Colon (tissue), 2 donors: ENCODE results near the gene PLK3.
"Not testable (repeated sequence)": the region's sequence is repeated elsewhere in the genome, so short reads cannot be mapped to it uniquely, and the experiment has no call there.

Experiments used
- FAIRE-seq: peaks from 2 replicates; lab custom pipeline; 2012; peaks lifted over from hg19 to GRCh38; lab: Jason Lieb, UNC
- donor health status: control.
- donor health status: control.

PLK3 gene

DNA sequence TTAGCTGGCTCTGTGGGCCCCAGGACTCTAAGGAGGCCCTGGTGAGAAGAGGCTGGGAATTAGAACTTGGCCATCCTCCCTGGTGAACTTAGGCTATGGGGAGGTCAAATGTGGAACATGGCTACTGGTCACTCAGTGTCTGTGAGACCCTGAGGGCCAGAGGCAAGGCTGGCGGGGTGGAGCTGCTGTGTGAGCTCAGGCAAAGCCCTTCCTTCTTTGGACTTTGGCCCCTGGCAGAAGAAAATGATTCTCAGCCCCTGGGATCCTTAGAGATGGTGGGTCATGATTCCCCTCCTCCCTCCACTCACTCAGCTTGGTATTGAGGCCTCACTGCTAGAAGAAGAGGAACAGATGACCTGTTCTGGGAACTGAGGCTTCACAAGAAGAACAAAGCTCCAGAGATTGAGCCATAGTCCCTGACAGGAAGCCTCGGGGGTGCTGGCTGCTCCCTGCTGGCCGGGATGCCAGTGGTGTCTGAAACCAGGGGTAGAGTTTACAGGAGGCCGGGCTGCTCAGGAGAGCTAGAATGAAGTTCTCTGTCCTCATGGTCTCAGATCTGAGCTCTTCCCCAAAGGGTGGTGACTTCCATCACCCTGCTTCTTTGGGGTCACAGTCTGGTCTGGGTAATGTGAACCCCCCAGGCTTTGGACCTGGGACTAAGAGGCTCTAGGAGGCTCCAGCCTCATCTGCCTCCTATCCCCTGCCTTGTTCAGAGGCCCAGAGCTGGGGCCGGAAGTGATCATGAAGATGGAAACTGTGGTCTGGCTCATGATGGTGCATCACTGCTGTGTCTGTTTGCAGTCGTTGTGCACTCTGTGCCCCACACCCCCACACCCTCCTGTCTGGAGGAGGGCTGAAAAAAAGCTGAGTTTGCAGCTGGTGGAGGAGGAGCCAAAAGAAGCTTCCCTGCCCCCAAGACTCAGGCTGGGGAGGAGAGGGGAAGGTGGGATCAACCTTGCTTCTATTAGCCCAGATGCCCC is 9.1 kb downstream of the PLK3 start:
- no peak for FAIRE-seq

GRCh38 chr1:44810101-44810761 is 10.1 kb downstream of the PLK3 start:
- no peak for FAIRE-seq

GRCh38 chr1:44810762-44811105 is 10.6 kb downstream of the PLK3 start:
- not testable (repeated sequence) for FAIRE-seq

DNA sequence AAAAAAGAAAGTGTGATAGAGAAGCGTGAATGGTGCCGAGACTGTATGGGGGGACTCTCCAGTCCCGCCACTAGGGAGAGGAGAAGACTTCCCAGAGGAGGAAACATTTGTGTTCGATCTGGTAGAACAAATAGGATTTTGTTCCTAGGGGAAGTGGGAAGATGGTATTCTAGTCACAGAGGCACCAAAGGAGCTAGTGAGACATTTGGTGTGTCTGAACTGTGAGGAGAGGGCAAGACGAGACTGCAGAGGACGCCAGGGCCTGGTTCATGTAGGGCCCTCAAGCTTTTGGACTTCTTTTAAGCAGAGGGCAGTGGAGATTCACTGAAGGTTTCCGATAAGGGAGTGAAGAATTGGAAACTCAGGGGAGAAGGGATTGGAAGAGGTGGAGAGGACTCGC is 11.1 kb downstream of the PLK3 start:
- FAIRE-seq, result no peak

DNA sequence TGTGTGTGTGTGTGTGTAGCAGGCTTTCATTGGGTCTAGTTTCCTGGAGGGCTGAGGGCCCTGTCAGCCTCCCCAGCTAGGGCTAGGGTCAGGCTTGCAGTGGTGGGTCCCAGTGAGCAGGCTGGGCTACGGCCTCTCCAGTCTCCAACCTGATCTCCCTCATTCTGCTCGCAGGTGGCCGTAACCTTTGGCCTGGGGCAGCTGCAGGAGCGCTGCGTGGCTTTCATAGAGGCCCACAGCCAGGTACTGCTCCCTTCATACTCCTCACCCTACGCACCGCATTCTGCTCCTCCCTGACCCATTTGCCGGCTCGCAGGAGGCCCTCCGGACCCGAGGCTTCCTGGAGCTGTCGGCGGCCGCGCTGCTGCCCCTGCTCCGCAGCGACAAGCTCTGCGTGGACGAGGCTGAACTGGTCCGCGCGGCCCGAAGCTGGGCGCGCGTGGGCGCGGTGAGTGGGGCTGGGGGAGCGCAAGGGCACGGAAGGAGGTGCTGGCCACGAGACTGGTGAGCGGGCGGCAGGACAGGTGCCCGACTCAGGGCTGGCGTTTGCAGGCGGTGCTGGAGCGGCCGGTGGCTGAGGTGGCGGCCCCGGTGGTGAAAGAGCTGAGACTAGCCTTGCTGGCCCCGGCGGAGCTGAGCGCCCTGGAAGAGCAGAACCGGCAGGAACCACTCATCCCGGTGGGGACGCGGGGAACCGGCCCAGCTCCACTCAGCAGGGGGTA is 12.8 kb downstream of the PLK3 start:
- FAIRE-seq, result no peak

- FAIRE-seq, result not testable (repeated sequence)
These were observed 15.7 kb downstream of the PLK3 start for GRCh38 chr1:44815926-44816325.

DNA sequence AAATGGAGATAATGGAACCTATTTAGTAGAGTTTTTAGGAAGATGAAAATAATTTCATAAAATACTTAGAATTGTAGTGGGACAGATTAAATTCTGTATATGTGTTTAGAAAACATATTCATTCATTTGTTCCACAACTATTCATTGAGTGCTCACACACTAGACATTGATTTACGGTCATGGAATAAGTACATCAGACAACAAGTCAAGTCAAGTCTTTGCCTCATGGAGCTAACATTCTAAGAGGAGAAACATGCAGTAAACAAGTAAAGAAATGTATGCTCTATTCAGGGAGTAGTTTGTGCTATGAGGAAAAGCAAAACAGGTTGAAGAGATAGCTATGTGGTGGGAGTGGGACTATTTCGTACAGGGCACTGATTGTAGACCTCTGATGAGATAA is 17.1 kb downstream of the PLK3 start:
- FAIRE-seq, result no peak

DNA sequence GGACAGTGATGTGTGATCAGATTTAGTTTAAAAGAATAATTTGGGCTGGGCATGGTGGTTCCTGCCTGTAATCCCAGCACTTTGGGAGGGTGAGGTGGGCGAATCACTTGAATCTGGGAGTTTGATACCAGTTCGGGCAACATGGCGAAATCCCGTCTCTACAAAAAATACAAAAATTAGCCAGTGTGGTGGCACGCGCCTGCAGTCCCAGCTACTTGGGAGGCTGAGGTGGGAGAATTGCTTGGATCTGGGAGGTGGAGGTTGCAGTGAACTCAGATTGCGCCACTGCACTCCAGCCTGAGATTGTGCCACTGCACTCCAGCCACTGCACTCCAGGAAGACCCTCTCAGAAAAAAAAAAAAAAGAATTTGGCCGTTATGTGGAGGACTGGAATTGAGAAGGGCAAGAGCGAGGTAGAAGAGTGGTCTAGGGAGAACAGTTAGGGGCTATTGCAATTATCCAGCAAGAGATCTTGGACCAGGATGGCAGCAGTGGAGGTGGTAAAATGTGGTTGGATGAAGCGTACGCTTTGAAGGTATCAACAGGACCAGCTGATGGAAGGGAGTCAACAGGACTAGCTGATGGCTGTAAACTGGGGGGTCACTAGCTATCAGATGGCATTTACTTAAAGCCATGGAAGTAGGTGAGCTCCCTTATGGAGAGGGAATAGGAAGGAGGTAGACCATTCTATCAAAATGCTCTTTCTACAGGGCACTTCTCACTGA is 17.8 kb downstream of the PLK3 start:
- no peak for FAIRE-seq

DNA sequence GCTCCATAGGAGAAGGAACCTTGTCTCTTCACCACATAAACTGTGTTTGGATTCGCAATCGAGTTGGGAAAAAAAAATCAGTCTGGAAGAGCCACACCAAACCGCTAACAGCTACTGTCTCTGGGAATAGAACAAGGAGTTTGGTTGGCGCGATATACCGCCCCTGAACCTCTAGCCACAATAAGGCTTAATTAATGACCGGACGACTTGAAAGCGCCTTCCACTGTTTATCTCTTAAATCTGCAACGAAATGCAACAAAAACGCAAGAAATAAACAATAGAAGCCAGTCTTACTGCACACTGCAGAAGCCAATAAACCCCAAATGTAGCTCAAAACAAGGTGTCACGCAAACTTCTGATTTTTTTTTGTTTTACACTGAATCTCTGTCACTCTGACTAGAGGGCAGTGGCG is 19.0 kb downstream of the PLK3 start:
- FAIRE-seq, result no peak

DNA sequence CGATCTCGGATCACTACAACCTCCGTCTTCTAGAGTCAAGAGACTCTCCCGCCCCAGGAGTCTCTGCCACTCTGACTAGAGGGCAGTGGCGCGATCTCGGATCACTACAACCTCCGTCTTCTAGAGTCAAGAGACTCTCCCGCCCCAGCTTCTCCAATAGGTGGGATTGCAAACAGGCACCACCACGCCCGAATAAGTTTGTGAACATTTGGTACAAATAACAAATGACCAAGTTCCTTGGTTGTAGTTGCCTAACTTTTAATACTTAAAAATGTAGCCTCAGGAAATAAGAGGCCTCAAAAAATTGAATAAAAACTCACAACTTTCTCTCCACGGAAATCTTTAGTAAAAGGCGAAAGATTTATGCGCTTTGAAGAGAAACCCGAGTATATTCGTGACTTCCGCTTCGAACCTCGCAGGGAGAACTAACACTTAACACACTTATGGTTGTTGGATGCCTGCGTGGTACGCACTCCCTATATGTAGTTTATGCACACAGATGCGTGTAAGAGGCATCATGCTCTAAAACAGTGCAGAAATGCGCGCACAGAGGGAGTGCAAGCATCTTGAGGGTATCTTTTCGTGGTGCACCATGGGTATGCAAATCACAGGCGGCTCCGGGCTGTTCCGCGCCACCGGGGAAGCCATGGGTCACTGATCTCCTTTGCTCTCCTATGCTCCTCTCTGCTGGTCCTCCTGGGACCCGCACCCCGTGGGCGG is 19.6 kb downstream of the PLK3 start:
- no peak for FAIRE-seq

DNA sequence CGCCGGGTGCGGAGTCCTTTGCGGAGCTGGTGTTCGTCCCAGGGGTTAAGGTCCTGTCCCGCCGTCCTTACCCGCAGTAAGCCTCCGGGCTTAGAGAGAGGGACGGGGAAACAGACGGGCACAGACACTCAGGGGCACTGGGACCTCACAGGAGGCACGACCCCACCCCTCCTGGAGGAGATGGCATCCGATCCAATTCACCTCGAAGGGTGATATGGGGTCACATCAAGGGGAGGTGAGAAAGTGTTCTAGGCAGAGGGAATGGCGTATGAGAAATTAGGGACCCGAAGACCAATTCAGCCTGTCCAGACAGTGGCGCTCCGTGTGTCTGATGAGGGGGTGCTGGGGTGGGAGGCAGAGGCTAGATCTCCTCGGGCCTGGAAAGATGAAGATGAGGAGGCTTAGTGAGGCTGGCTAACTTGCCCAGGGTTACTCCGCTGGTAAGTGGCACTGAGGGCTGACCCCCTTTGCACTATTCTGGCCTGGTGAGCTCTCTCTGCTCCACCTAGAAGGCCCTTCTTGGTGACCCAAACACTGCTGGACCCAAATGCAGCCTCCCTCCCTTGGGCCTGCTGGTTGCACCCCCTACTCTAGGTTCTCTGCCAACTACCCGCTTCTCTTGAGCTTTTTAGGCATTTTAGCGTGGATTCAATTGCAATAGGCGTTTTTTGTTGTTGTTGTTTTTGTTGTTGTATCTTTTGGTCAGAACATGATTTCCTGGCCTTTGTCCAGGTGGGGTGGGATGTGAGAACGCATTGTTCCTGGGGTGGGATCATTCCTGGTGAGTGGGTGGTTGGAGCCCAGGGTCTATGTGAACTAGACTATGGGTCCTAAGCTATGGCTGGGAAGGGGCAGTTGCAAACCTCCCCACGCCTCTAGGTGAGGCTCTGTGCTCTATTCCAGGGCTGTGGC is 20.4 kb downstream of the PLK3 start:
- no peak for FAIRE-seq

GRCh38 chr1:44821240-44821715 is 21.1 kb downstream of the PLK3 start:
- no peak for FAIRE-seq

DNA sequence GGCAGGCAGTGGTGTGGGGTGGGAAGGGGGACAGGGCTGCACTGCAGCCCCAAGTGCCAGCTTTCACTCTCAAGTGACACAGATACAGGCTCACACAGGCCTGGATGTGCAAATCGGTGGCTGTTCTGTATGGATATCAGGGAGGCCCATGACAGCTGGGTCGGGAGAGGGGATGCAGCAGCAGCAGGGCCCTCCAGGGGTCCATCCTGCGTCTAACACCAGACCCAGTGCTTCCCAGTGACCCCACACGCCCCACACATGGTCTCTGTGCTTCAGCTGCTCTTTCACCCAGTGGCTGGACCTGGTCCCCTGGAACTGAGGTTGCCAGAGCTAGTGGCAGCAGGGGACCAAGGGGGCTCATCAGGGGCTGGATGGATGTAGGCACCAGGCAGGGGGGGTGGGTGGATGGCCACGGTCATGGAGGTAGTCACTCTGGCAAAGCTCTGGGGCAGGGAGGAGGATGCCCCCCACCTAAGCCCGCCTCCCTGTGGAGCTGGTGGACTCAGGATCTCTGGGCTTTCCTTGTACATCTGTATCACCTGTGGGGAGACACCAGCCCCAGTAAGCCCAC is 22.0 kb downstream of the PLK3 start:
- FAIRE-seq, result no peak

DNA sequence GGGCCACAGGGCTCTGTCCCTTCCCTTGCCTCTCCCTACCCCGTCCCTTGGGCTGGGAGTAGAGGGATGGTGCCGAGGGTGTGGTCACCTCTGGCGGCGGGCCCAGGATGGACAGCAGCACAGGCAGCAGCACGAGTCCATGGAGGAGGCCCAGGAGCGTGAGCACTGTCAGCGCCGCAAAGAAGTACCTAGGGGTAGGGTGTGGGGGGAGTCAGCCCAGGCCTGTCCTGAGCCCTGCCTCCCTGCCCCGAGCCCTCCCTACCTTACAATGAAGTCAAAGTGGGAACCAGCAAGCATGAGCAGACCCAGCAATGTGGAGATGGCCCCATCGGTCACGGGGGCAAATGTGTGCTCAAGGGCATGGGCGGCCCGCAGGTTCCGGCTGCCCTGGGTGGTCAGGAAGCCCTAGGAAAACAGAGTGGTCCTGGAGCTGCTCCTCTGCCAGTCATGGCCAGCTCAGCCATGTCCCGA is 22.8 kb downstream of the PLK3 start:
- no peak for FAIRE-seq

- not testable (repeated sequence) for FAIRE-seq
These were observed 24.2 kb downstream of the PLK3 start for GRCh38 chr1:44824392-44824791.

- FAIRE-seq, result no peak
These were observed 26.4 kb downstream of the PLK3 start for GRCh38 chr1:44826375-44827196.

DNA sequence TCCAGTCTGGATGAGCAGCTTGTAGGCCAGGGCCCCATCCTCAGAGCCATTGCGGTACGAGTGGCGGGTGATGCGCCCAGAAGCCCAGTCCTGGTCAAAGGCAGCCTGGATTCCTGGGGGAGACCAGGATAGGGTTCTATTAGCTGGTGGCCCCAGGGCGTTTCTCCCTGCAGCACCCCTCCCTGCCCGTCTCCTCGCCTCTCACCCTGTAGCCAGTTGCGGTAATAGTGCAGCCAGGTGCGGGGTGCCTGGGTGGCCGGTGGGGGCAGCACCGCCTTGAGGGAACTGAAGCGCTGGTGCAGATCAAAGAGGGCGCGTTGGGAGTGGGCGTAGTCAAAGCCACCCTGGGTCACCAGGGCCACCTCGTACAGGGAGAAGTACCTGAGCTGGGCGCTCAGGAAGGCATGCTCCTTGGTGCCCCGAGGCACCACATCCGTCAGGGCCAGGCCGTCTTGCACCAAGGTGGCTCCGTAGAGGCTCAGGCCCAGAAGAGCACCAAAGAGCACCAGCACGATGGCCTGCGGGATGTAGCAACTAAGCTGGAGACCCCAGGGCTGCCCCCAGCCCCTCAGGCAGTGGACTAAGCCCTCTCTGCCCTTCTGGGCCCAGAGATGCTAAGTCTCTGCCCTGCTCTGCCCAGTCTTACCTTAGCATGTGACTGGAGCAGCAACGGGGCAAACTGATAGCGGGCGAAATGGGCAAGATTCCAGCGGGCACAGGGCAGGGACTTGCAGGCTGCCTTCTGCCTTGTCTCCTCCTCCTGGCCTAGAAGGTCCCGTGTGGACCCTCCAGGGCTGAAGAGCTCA is 27.2 kb downstream of the PLK3 start:
- no peak for FAIRE-seq
